Prostate gland (tissue), 2 donors: Measurements from ENCODE around the gene KRTAP10-5. TPM values are rescaled to one million over a fixed set of nuclear protein-coding genes. Genes with fewer than 3 reads are reported as not detected.

Experiments used
- DNase-seq: peaks from one replicate; pipeline ENCODE4 v3.0.0-alpha.2; 2019; ENCODE audit warnings: low spot score
- H3K27ac ChIP-seq, 2 donors: fragments of 200-600 bp; sonication (generic); 2 replicates each; pipeline ENCODE4 v1.5.1; 2017 to 2019
- H3K27me3 ChIP-seq: fragments of 200-600 bp; sonication (generic); replicated peaks from 2 replicates; pipeline ENCODE4 v1.5.1; 2019; ENCODE audit not compliant: insufficient read depth
- H3K36me3 ChIP-seq, 2 donors: fragments of 200-600 bp; sonication (generic); 1 replicate in 1 of 2; 2 replicates in 1 of 2; pipeline versions ENCODE4 v1.5.1 to v1.8.1; 2017 to 2019
- H3K4me1 ChIP-seq: fragments of 200-600 bp; sonication (generic); replicated peaks from 2 replicates; pipeline ENCODE4 v1.5.1; 2019
- H3K4me3 ChIP-seq, 2 donors: fragments of 200-600 bp; sonication (generic); 2 replicates each; pipeline ENCODE4 v1.5.1; 2017 to 2019
- H3K9me3 ChIP-seq: fragments of 200-600 bp; sonication (generic); 2 replicates; pipeline ENCODE4 v1.5.1; 2017
- POLR2A ChIP-seq: fragments of 450-650 bp; IDR thresholded peaks from one replicate; pipeline ENCODE4 v1.6.1; 2016; ENCODE audit warnings: antibody characterized with exemption, mild to moderate bottlenecking
- POLR2AphosphoS5 ChIP-seq: sonication (generic); formaldehyde crosslinking; IDR thresholded peaks from one replicate; pipeline ENCODE4 v1.6.1; 2017; ENCODE audit warnings: antibody characterized with exemption
- WGBS: methylation state at CpG from one replicate; pipeline ENCODE4 v1.1.5; 2018; 5-methylcytosine and 5-hydroxymethylcytosine counted together
- intact Hi-C: fragments of 100-400 bp; cut with DNase I; formaldehyde crosslinking; loops from one replicate; pipeline ENCODE4 v1.14.2; 2022
- total RNA-seq, 2 donors: library from RNA; depleted of rRNA; stranded (reverse); fragments of >200 nt; gene quantifications; one replicate each; pipeline ENCODE4 v1.1.0, GENCODE V29; 2016
- TF ChIP-seq, protein P1 (sequence below), 4 experiments: fragments of 200-600 bp in 2 of 4; fragments of 450-650 bp in 2 of 4; sonication (generic) in 2 of 4; IDR thresholded peaks; 1 replicate in 3 of 4; 2 replicates in 1 of 4; pipeline ENCODE4 v1.5.1; 2016 to 2019; ENCODE audit warnings: antibody characterized with exemption in 4 of 4, mild to moderate bottlenecking in 2 of 4, moderate library complexity in 2 of 4

Gene KRTAP10-5
- total RNA-seq, 2 donors from 2014 or later = not detected

DNA sequence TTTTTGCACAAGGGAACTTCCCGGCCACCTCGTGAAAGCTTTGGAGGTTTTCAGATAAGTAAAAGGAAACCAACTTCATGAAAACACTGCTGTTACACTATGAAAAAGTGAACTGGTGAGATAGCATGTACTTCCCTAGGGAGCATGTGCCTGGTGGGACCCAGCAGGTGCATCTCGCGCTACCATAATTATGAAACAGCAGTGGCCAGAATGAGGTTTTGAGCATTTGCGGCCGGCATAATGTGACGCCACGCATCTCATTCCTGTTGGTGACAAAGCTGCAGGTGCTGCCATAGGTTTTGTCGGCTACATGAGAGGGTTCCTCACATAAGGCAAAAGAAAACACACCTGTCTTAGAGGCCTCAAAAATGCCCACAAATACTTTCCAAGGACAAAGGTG, 23.5 kb downstream of the KRTAP10-5 start:
- Histone ChIP-seq H3K27me3 (no peaks in the 10 kb centered on the region), H3K4me3 (no peak overlapping the region), H3K9me3 (no peaks in the 10 kb centered on the region), H3K27ac (no peak overlapping the region), H3K36me3 (no peaks in the 10 kb centered on the region), H3K4me1 (no peaks in the 10 kb centered on the region)
- no peak for DNase-seq
- intact Hi-C loops = no loop called here
- 78% methylated on average over 9 of the region's 9 CpGs for WGBS
- TF ChIP-seq POLR2A (no peak), POLR2AphosphoS5 (no peak)
- TF ChIP-seq, protein P1, sequence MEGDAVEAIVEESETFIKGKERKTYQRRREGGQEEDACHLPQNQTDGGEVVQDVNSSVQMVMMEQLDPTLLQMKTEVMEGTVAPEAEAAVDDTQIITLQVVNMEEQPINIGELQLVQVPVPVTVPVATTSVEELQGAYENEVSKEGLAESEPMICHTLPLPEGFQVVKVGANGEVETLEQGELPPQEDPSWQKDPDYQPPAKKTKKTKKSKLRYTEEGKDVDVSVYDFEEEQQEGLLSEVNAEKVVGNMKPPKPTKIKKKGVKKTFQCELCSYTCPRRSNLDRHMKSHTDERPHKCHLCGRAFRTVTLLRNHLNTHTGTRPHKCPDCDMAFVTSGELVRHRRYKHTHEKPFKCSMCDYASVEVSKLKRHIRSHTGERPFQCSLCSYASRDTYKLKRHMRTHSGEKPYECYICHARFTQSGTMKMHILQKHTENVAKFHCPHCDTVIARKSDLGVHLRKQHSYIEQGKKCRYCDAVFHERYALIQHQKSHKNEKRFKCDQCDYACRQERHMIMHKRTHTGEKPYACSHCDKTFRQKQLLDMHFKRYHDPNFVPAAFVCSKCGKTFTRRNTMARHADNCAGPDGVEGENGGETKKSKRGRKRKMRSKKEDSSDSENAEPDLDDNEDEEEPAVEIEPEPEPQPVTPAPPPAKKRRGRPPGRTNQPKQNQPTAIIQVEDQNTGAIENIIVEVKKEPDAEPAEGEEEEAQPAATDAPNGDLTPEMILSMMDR (IDR thresholded peaks at IDR 0.05) = no peak

DNA sequence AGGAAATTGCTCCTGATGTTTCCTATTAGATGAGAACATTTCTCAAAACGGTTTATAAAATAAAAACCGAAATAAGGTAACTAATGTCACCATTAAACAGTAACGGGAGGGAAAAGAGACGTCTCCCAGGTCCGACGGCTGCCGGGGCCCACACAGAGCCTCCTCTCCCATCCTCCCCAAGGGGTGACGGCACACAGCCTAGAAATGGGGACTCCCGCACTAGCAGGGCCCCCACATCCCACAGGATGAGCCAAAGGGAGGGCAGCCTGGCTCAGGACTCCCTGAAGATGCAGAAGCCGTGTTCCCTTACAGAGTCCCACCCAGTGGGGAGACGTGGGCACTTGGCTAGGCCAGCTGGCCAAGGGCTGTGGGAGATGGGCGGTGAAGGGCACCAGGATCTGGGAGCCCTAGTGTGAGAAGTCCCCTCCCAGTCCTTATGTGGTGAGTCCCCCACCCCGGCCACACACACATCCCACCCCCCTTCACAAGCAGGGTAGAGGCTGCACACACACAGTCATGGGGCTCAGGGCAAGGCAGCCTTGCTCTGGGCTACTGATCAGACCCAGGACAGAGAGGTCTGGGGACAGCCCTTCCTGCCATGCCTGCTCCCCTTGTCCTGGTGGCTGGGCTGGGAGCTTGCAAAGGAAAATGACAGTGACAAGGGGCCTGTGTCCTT, 25.1 kb downstream of the KRTAP10-5 start:
- TF ChIP-seq, protein P1 (IDR thresholded peaks at IDR 0.05) = no peak
- TF ChIP-seq POLR2A = no peak
- no peak for TF ChIP-seq POLR2AphosphoS5
- no peaks in the 10 kb centered on the region for H3K27me3 ChIP-seq
- H3K4me3 ChIP-seq = no peak overlapping the region
- WGBS = 83% methylated on average over 13 of the region's 13 CpGs
- H3K36me3 ChIP-seq = no peaks in the 10 kb centered on the region
- no peak overlapping the region for H3K27ac ChIP-seq
- intact Hi-C loops = no loop called here
- no peaks in the 10 kb centered on the region for H3K9me3 ChIP-seq
- no peaks in the 10 kb centered on the region for H3K4me1 ChIP-seq
- DNase-seq = no peak

DNA sequence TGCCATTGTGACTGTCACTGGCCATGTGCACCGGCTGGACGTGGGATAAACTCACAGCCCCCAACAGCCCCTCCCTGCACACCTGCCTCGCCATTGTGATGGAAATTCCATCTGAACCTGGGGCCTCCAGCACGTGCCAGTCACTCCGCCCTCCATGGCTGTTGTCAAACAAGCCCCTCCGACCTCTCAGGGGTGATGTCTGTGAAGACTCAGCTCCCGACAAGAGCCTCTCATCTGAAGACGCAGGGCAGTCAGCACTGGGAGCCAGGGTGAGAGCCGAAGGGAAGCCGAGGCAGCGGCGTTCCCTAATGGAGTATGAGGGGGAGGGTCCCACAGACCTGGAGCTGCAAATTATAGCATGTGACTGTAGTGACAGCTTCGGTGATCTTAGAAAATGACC, 27.7 kb downstream of the KRTAP10-5 start:
- no peaks in the 10 kb centered on the region for H3K27me3 ChIP-seq
- 83% methylated on average over 13 of the region's 13 CpGs for WGBS

DNA sequence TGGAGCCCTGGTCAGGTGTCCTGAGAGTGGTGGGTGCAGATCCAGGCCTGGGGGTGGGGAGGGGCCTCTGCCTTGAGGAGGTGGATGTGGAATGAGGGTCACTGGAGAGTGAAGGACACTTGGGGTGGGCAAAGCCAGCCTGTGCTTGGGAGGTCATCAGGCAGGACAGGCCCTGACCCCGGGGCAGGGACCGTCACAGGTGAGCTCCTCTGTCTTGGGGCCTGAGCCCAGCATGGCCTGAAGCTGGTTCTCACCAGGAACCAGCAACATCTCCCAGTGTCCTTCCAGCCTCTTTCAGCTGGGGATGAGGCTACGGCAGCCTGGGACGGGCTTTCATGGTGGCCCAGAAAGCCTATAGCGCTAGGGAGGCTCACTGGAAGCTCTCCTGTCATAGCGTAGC, 28.3 kb downstream of the KRTAP10-5 start:
- Histone ChIP-seq H3K27ac (no peak overlapping the region), H3K27me3 (no peaks in the 10 kb centered on the region), H3K4me1 (no peaks in the 10 kb centered on the region), H3K36me3 (no peaks in the 10 kb centered on the region), H3K9me3 (no peaks in the 10 kb centered on the region), H3K4me3 (no peak overlapping the region)
- 96% methylated on average over 6 of the region's 6 CpGs for WGBS
- DNase-seq = no peak
- intact Hi-C loops = no loop called here
- TF ChIP-seq POLR2A = no peak
- no peak for TF ChIP-seq POLR2AphosphoS5
- TF ChIP-seq, protein P1 (IDR thresholded peaks at IDR 0.05) = no peak

More for the DNA sequence above, 27.7 kb downstream of the KRTAP10-5 start:
- Histone ChIP-seq H3K27ac (no peak overlapping the region), H3K36me3 (no peaks in the 10 kb centered on the region), H3K4me3 (no peak overlapping the region), H3K9me3 (no peaks in the 10 kb centered on the region), H3K4me1 (no peaks in the 10 kb centered on the region)
- TF ChIP-seq, protein P1 (IDR thresholded peaks at IDR 0.05) = no peak
- no peak for TF ChIP-seq POLR2A
- TF ChIP-seq POLR2AphosphoS5 = no peak
- no peak for DNase-seq
- intact Hi-C loops = no loop called here

DNA sequence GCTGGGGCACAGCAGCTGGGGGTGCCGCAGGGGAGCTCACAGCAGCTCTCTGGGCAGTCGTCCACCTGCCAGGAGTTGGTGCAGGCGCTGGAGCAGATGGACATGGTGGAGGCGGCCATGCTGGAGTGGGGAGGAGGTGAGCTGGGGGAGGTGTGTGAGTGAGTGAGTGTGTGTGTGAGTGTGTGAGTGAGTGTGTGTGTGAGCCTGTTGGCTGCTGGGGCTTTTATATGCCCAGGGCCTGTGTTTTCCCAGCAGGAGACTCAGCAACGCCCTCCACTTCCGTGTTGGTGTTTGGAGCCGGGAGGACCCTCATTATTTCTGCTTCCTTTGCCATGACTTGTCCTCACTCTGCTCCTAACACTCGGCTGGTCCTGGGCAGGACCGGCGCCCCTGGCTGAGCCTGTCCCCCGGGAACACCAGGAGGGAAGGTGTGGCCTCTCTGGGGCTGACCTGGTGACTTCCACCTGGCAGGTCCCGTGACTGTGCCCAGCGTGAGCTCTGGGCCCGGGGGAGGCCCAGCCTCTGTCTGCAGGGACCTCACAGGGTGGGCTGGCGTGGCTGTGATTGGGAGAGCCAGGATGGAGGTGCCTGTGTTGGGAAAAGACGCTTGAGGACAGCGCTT, 29.0 kb downstream of the KRTAP10-5 start, which contains the start of gene KRTAP10-2:
Gene KRTAP10-2 (minus strand): TSS at position 166 of the 622 bp plus-strand sequence. CDS start 47 bp downstream, at position 119.
- Histone ChIP-seq H3K9me3 (no peaks in the 10 kb centered on the region), H3K36me3 (no peaks in the 10 kb centered on the region), H3K4me1 (no peaks in the 10 kb centered on the region), H3K27ac (no peak within 1 kb of the TSS), H3K27me3 (no peaks in the 10 kb centered on the region), H3K4me3 (no peak within 1 kb of the TSS)
- TF ChIP-seq POLR2A = no peak
- TF ChIP-seq POLR2AphosphoS5 = no peak
- TF ChIP-seq, protein P1 (IDR thresholded peaks at IDR 0.05) = no peak
- intact Hi-C loops = no loop called here
- no peak for DNase-seq
- WGBS = 34% methylated on average over 17 of the region's 17 CpGs
